K562 (cell line): ENCODE results near the gene SMIM3. TPM values are rescaled to one million over a fixed set of nuclear protein-coding genes. Genes with fewer than 3 reads are reported as not detected.

Source experiments
- ATAC-seq: fragments of 200-7000 bp; cut with Tn5 transposase; 3 replicates; pipeline ENCODE4 v1.9.1; 2020; ENCODE audit warnings: moderate library complexity
- BruUV-seq: library from RNA; stranded (reverse); fragments of 400-500 nt; replicated peaks from 2 replicates; lab custom pipeline; 2021; lab: Mats Ljungman, UMichigan
- CTCF ChIA-PET: fragments of 300-600 bp; formaldehyde crosslinking; extraction: SDS; loops from one replicate; lab custom pipeline; 2021; ENCODE audit warnings: low intra/inter-chr PET ratio; lab: Yijun Ruan, JAX
- POLR2A ChIA-PET: fragments of 300-600, 350-650 bp; sonication (Branson Sonifier 250); formaldehyde crosslinking; extraction: SDS; loops from one replicate; lab custom pipeline; 2021; ENCODE audit warnings: antibody characterized with exemption, inconsistent platforms; lab: Yijun Ruan, JAX
- DNase-seq, 4 experiments: peaks; one replicate each; pipeline versions ENCODE4 v3.0.0 to v3.0.0-alpha.2; 2011 to 2018; ENCODE audit warnings: low spot score in 3 of 4, mixed read lengths in 3 of 4; ENCODE audit errors: extremely low read depth in 1 of 4
- FAIRE-seq: peaks from 2 replicates; lab custom pipeline; 2011; peaks lifted over from hg19 to GRCh38; lab: Jason Lieb, UNC
- H2AFZ ChIP-seq: 2 replicates; pipeline ENCODE4 v1.6.0; 2011; ENCODE audit warnings: low read depth, low read length, control low read depth, inconsistent platforms
- H3K27ac ChIP-seq: fragments of 200-600 bp; 3 replicates; pipeline ENCODE4 v1.8.0; 2011; ENCODE audit warnings: low read depth, mild to moderate bottlenecking, control low read depth, inconsistent platforms, low read length, moderate library complexity, mixed read lengths; ENCODE audit errors: extremely low read depth
- H3K27me3 ChIP-seq, 2 experiments: fragments of 300-600 bp in 1 of 2; 2 replicates in 1 of 2; 3 replicates in 1 of 2; pipeline versions ENCODE4 v1.6.0 to v1.8.0; 2011; ENCODE audit warnings: inconsistent platforms in 2 of 2, low read length in 2 of 2, mild to moderate bottlenecking in 1 of 2, mixed read lengths in 1 of 2, moderate library complexity in 1 of 2; ENCODE audit not compliant: control insufficient read depth in 2 of 2, insufficient read depth in 2 of 2
- H3K36me3 ChIP-seq: fragments of 300-600 bp; 3 replicates; pipeline ENCODE4 v1.8.0; 2011; ENCODE audit warnings: mild to moderate bottlenecking, low read length, inconsistent platforms; ENCODE audit not compliant: control insufficient read depth, insufficient read depth
- H3K4me1 ChIP-seq, 2 experiments: fragments of 200-600 bp in 1 of 2; replicated peaks in 1 of 2; 2 replicates in 1 of 2; 3 replicates in 1 of 2; pipeline versions ENCODE4 v1.5.1 to v1.8.0; 2011; ENCODE audit warnings: inconsistent platforms in 2 of 2, low read length in 2 of 2, mild to moderate bottlenecking in 1 of 2, mixed read lengths in 1 of 2, moderate library complexity in 1 of 2; ENCODE audit not compliant: control insufficient read depth in 2 of 2, insufficient read depth in 2 of 2
- H3K4me2 ChIP-seq: 2 replicates; pipeline ENCODE4 v1.6.1; 2011; ENCODE audit warnings: low read length, control low read depth, inconsistent platforms, mixed read lengths; ENCODE audit not compliant: insufficient read depth
- H3K4me3 ChIP-seq: fragments of 200-600 bp; sonication (generic), shearing (Covaris generic); 2 replicates; pipeline ENCODE4 v1.5.1; 2016; ENCODE audit warnings: control low read depth, inconsistent platforms
- H3K79me2 ChIP-seq: fragments of 200-600 bp; 3 replicates; pipeline ENCODE4 v1.8.0; 2011; ENCODE audit warnings: low read length, inconsistent platforms; ENCODE audit not compliant: control insufficient read depth, insufficient read depth
- H3K9ac ChIP-seq, 2 experiments: 2 replicates each; pipeline versions ENCODE4 v1.6.0 to v1.6.1; 2011; ENCODE audit warnings: low read depth in 2 of 2, low read length in 2 of 2, control low read depth in 1 of 2, inconsistent platforms in 1 of 2, mild to moderate bottlenecking in 1 of 2, mixed read lengths in 1 of 2; ENCODE audit not compliant: insufficient read depth in 1 of 2
- H3K9me1 ChIP-seq: one replicate; pipeline ENCODE4 v1.6.0; 2011; ENCODE audit warnings: inconsistent platforms, mild to moderate bottlenecking, low read length, moderate library complexity; ENCODE audit not compliant: control insufficient read depth, insufficient read depth
- H3K9me3 ChIP-seq: replicated peaks from 2 replicates; pipeline ENCODE4 v1.5.1; 2011; ENCODE audit warnings: low read depth, low read length, inconsistent platforms; ENCODE audit not compliant: control insufficient read depth, insufficient read depth
- H4K20me1 ChIP-seq: replicated peaks from 2 replicates; pipeline ENCODE4 v1.6.1; 2011; ENCODE audit warnings: low read length, inconsistent platforms, mixed read lengths; ENCODE audit not compliant: control insufficient read depth, insufficient read depth
- HCFC1 ChIP-seq: IDR thresholded peaks from 2 replicates; pipeline ENCODE4 v1.6.1; 2012; ENCODE audit warnings: low read depth, low read length, improper control_type of control experiment
- ILF3 ChIP-seq: fragments of 450-650 bp; IDR thresholded peaks from 2 replicates; pipeline ENCODE4 v1.6.1; 2018; ENCODE audit warnings: antibody characterized with exemption, mild to moderate bottlenecking, moderate library complexity, borderline replicate concordance
- MBD2 ChIP-seq: sonication (generic); IDR thresholded peaks from 2 replicates; pipeline ENCODE4 v1.6.1; 2016; ENCODE audit warnings: low read depth, borderline replicate concordance
- RBFOX2 ChIP-seq: fragments of 200-400 bp; formaldehyde crosslinking; IDR thresholded peaks from 2 replicates; pipeline ENCODE4 v1.6.1; 2017; ENCODE audit warnings: low read depth, mild to moderate bottlenecking, low read length, moderate library complexity
- WGBS: fragments of 100-300 bp; shearing (Covaris generic); methylation state at CpG from one replicate; pipeline ENCODE4 v1.1.6; 2016; ENCODE audit warnings: low coverage, mixed read lengths; ENCODE audit not compliant: insufficient coverage; ENCODE audit errors: missing lambda C conversion rate; 5-methylcytosine and 5-hydroxymethylcytosine counted together
- in situ Hi-C: fragments of 300-500 bp; cut with MboI; formaldehyde crosslinking; loops from 4 replicates; pipeline ENCODE4 v1.15.0; 2018; ENCODE audit warnings: inconsistent platforms, mixed read lengths
- intact Hi-C: fragments of 100-400 bp; cut with micrococcal nuclease; formaldehyde crosslinking; loops from 2 replicates; pipeline ENCODE4 v1.14.2; 2022
- polyA plus RNA-seq, 8 experiments: library from polyadenylated mRNA; depleted of rRNA in 4 of 8; stranded (reverse) in 5 of 8; unstranded in 3 of 8; fragments of >200 nt; fragmentation: Nextera tagmentation in 2 of 8; fragmentation: Illumina TruSeq in 1 of 8; extraction: Ambion mirVana in 2 of 8; extraction: Trizol in 1 of 8; gene quantifications; 2 replicates each; pipeline versions ENCODE4 v1.2.1 to v1.2.3, GENCODE V29; 2011 to 2014; ENCODE audit warnings: inconsistent platforms in 1 of 8, missing spikeins in 1 of 8
- total RNA-seq, 7 experiments: library from RNA; depleted of rRNA in 6 of 7; stranded (reverse); fragments of >200 nt in 6 of 7; fragmentation: Illumina TruSeq in 2 of 7; extraction: Trizol in 2 of 7; gene quantifications; 2 replicates each; pipeline versions ENCODE4 v1.2.1 to v1.2.3, GENCODE V29; 2011 to 2021; ENCODE audit warnings: low replicate concordance in 1 of 7
- TF ChIP-seq, protein P1 (sequence below): fragments of 250-450 bp; sonication (Bioruptor Pico); IDR thresholded peaks from 2 replicates; pipeline ENCODE4 v1.5.0; 2020; ENCODE audit warnings: mild to moderate bottlenecking, borderline replicate concordance

The SMIM3 gene
- total and polyA plus RNA-seq, 9 of the 15 experiments (the other 6 are each of a cell fraction or from before 2014, with no cell fraction given): 4.1 to 27.7 (median 13.6) TPM

DNA sequence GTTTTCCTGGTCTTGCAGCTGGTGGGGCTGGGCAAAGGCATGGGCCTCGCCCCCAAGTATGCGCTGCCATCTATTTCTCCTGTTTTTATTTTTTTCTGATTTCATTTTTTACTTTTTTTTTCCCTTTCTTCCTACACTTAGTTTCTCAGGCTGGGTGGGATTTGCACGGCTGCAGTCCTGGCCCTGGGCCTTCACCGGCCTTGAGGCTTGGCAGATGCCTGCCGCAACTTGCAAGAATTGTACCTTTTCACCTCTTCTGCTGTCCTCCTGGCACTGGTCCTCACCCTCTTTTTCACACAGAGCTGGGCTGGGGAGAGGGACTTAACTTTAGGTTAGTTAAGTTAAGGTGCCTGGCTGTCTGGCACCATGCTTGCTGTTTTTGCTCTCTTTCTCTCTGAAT lies 57.5 kb downstream of the SMIM3 start:
- Histone ChIP-seq H3K9ac (no peak overlapping the region), H3K4me3 (no peak overlapping the region), H3K36me3 (no peaks in the 10 kb centered on the region), H3K9me3 (no peaks in the 10 kb centered on the region; the same call in 1 of the 2 replicates), H3K4me1 (no peaks in the 10 kb centered on the region), H3K27me3 (peaks cover 2 to 9% of the 10 kb centered on the region in 2 experiments; a peak in 3 of 5 replicates), H2AFZ (no peak overlapping the region), H4K20me1 (no peaks in the 10 kb centered on the region), H3K27ac (no peak overlapping the region), H3K4me2 (no peak overlapping the region), H3K9me1 (no peaks in the 10 kb centered on the region), H3K79me2 (no peaks in the 10 kb centered on the region)
- ATAC-seq (no peak), FAIRE-seq (no peak), DNase-seq (no peak)
- CTCF ChIA-PET: no interaction called here
- TF ChIP-seq, protein P1, sequence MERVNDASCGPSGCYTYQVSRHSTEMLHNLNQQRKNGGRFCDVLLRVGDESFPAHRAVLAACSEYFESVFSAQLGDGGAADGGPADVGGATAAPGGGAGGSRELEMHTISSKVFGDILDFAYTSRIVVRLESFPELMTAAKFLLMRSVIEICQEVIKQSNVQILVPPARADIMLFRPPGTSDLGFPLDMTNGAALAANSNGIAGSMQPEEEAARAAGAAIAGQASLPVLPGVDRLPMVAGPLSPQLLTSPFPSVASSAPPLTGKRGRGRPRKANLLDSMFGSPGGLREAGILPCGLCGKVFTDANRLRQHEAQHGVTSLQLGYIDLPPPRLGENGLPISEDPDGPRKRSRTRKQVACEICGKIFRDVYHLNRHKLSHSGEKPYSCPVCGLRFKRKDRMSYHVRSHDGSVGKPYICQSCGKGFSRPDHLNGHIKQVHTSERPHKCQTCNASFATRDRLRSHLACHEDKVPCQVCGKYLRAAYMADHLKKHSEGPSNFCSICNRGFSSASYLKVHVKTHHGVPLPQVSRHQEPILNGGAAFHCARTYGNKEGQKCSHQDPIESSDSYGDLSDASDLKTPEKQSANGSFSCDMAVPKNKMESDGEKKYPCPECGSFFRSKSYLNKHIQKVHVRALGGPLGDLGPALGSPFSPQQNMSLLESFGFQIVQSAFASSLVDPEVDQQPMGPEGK: no peak
- TF ChIP-seq RBFOX2 (no peak), HCFC1 (no peak), ILF3 (no peak), MBD2 (no peak)
- POLR2A ChIA-PET: interaction anchor here (0.7 kb wide), 1 partner anchor 375 kb away, joined by 3 read pairs; no protein-coding TSS in a partner anchor
- intact Hi-C loops (no loop called here), in situ Hi-C loops (no loop called here)
- BruUV-seq: no TSS peak
- WGBS: 38% methylated on average over 5 of the region's 5 CpGs
